Sigmoid colon (tissue), 7 donors: ENCODE results near the gene FAM184B. TPM values are rescaled to one million over a fixed set of nuclear protein-coding genes. Genes with fewer than 3 reads are reported as not detected.
"Not testable (repeated sequence)": the region's sequence is repeated elsewhere in the genome, so short reads cannot be mapped to it uniquely, and the experiment has no call there.

Experiments used
- DNase-seq: peaks from one replicate; pipeline ENCODE4 v3.0.0-alpha.2; 2019
- H3K27ac ChIP-seq, 4 donors: fragments of 200-600 bp; sonication (generic); one replicate each; pipeline ENCODE4 v1.5.1; 2016 to 2019; ENCODE audit warnings: mild to moderate bottlenecking in 1 of 4
- H3K27me3 ChIP-seq, 3 donors: fragments of 200-600 bp; sonication (generic); one replicate each; pipeline ENCODE4 v1.5.1; 2019; ENCODE audit warnings: mild to moderate bottlenecking in 1 of 3
- H3K36me3 ChIP-seq, 4 donors: fragments of 200-600 bp; sonication (generic); one replicate each; pipeline ENCODE4 v1.5.1; 2016 to 2019
- H3K4me1 ChIP-seq, 4 donors: fragments of 200-600 bp; sonication (generic); one replicate each; pipeline ENCODE4 v1.5.1; 2017 to 2019
- H3K4me3 ChIP-seq, 4 donors: fragments of 200-600 bp; sonication (generic); one replicate each; pipeline ENCODE4 v1.5.1; 2017 to 2019; ENCODE audit warnings: mild to moderate bottlenecking in 2 of 4, moderate library complexity in 1 of 4
- H3K9me3 ChIP-seq, 4 donors: fragments of 200-600 bp in 3 of 4; sonication (generic) in 3 of 4; one replicate each; pipeline versions ENCODE4 v1.5.1 to v1.6.1; 2013 to 2019
- EP300 ChIP-seq, 4 donors: sonication (generic); formaldehyde crosslinking; IDR thresholded peaks; one replicate each; pipeline ENCODE4 v1.6.1; 2017; ENCODE audit warnings: antibody characterized with exemption in 4 of 4
- POLR2A ChIP-seq, 2 donors: fragments of 450-650 bp; IDR thresholded peaks; one replicate each; pipeline ENCODE4 v1.6.1; 2016; ENCODE audit warnings: antibody characterized with exemption in 2 of 2, mild to moderate bottlenecking in 2 of 2, moderate library complexity in 2 of 2
- POLR2AphosphoS5 ChIP-seq, 4 donors: sonication (generic); formaldehyde crosslinking; IDR thresholded peaks; one replicate each; pipeline ENCODE4 v1.6.1; 2017; ENCODE audit warnings: antibody characterized with exemption in 4 of 4
- WGBS, 2 donors: extraction: QIAGEN DNeasy Blood & Tissue Kit; methylation state at CpG; one replicate each; pipeline ENCODE4 v1.1.7; 2013; 5-methylcytosine and 5-hydroxymethylcytosine counted together
- intact Hi-C: fragments of 100-400 bp; cut with DNase I; formaldehyde crosslinking; loops from one replicate; pipeline ENCODE4 v1.15.1; 2023
- polyA plus RNA-seq, 3 donors: library from polyadenylated mRNA; stranded (reverse); fragments of 200-250 nt; gene quantifications; one replicate each; pipeline ENCODE4 v1.2.3, GENCODE V29; 2013
- total RNA-seq, 4 donors: library from RNA; depleted of rRNA; stranded (reverse); fragments of >200 nt; gene quantifications; one replicate each; pipeline ENCODE4 v1.1.0, GENCODE V29; 2016
- TF ChIP-seq, protein P1 (sequence below), 4 experiments: fragments of 450-650 bp in 3 of 4; fragments of 200-600 bp in 1 of 4; IDR thresholded peaks; one replicate each; pipeline ENCODE4 v1.5.1; 2016 to 2019; ENCODE audit warnings: antibody characterized with exemption in 4 of 4, mild to moderate bottlenecking in 3 of 4, moderate library complexity in 2 of 4
- donor health status: healthy with polysubstance abuse.
- donor health status: Bipolar disorder and iron deficiency.
- donor health status: healthy.

FAM184B gene
- total and polyA plus RNA-seq, 7 donors, result under 0.01 to 0.23 (median 0.23) TPM; not detected in 4

DNA sequence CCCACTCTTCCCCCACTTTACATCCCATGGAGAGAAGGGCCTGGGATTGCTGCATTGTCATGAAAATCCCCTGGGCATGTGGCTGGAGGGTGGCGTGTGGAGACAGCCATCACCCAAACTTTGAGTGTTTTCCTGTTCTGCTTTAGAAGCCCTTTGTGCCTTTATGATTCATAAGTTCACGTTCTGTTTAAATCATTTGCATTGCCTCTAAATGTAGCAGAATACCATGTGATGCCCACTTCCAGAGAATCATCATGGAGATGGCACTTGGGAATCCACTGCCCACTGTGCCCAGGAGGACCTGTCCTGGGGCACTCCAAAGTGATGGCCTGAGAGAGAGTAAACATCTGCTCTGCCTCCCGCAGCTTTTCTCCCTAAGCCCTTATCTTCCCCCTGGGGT lies 114.2 kb downstream of the FAM184B start:
- Histone ChIP-seq H3K27ac (no peak overlapping the region), H3K27me3 (no peaks in the 10 kb centered on the region), H3K36me3 (no peaks in the 10 kb centered on the region), H3K4me1 (no peaks in the 10 kb centered on the region), H3K9me3 (peaks cover 0 to 1% (median 0%) of the 10 kb centered on the region in 4 donors), H3K4me3 (no peak overlapping the region)
- 79 to 86% methylated on average over 3 of the region's 3 CpGs for WGBS, 2 donors
- DNase-seq, result no peak
- intact Hi-C loops, result no loop called here
- TF ChIP-seq POLR2A (IDR thresholded peaks at IDR 0.05) (no peak), EP300 (IDR thresholded peaks at IDR 0.05) (no peak)
- TF ChIP-seq, protein P1, sequence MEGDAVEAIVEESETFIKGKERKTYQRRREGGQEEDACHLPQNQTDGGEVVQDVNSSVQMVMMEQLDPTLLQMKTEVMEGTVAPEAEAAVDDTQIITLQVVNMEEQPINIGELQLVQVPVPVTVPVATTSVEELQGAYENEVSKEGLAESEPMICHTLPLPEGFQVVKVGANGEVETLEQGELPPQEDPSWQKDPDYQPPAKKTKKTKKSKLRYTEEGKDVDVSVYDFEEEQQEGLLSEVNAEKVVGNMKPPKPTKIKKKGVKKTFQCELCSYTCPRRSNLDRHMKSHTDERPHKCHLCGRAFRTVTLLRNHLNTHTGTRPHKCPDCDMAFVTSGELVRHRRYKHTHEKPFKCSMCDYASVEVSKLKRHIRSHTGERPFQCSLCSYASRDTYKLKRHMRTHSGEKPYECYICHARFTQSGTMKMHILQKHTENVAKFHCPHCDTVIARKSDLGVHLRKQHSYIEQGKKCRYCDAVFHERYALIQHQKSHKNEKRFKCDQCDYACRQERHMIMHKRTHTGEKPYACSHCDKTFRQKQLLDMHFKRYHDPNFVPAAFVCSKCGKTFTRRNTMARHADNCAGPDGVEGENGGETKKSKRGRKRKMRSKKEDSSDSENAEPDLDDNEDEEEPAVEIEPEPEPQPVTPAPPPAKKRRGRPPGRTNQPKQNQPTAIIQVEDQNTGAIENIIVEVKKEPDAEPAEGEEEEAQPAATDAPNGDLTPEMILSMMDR (IDR thresholded peaks at IDR 0.05), result no peak

DNA sequence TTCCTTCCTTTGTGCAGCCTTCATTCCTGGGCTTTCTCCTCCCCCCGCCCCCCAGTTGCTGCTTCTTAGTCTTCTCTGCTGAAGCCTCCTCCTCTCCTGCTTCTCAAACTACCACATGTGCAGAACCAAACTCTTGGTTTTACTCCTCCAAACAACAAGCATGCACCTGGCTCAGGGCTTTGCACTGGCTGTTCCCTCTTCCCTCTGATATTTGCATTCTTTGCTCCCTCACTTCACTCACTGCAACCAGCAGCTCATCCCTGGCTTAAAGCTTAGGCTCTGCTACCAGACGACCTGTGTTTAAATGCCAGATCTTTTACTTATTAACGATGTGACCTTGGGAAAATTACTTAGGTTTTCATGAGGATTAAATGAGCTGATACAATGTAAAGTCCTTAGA lies 115.6 kb downstream of the FAM184B start:
- DNase-seq, result no peak
- H3K9me3 ChIP-seq, result no peaks in the 10 kb centered on the region
- H3K4me3 ChIP-seq, result no peak overlapping the region
- TF ChIP-seq, protein P1 (IDR thresholded peaks at IDR 0.05), result no peak
- TF ChIP-seq POLR2A (IDR thresholded peaks at IDR 0.05), result no peak
- TF ChIP-seq EP300 (IDR thresholded peaks at IDR 0.05), result no peak
- TF ChIP-seq POLR2AphosphoS5 (IDR thresholded peaks at IDR 0.05), result no peak
- no peaks in the 10 kb centered on the region for H3K4me1 ChIP-seq
- H3K36me3 ChIP-seq, result no peaks in the 10 kb centered on the region
- no peaks in the 10 kb centered on the region for H3K27me3 ChIP-seq
- intact Hi-C loops, result no loop called here
- 65 to 73% methylated on average over 3 of the region's 3 CpGs for WGBS, 2 donors
- H3K27ac ChIP-seq, result no peak overlapping the region

DNA sequence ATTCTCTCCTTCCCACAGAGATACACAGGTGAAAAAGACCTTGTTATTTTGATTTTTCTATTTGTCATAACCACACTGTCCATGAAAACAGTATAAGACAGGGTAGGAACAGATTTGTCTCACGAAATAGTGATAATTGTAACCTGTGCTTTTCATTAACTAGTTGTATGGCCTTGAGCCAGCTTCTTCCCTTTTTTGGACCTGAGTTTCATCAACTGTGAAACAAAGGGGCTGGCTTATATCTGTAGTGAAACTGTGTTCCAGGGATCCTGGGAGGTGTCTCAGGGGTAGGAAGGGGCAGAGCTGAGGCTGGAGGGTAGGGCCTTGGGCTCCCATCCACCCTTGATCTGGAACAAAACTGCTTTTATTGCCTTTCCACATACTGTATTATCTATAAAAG lies 116.1 kb downstream of the FAM184B start:
- Histone ChIP-seq H3K27ac (no peak overlapping the region), H3K4me3 (no peak overlapping the region), H3K4me1 (no peaks in the 10 kb centered on the region), H3K9me3 (no peaks in the 10 kb centered on the region), H3K36me3 (no peaks in the 10 kb centered on the region), H3K27me3 (no peaks in the 10 kb centered on the region)
- intact Hi-C loops, result no loop called here
- DNase-seq, result no peak
- WGBS, 2 donors, result 21 to 43% methylated on average over 1 of the region's 1 CpG
- TF ChIP-seq POLR2AphosphoS5 (IDR thresholded peaks at IDR 0.05), result no peak
- no peak for TF ChIP-seq POLR2A (IDR thresholded peaks at IDR 0.05)
- TF ChIP-seq, protein P1 (IDR thresholded peaks at IDR 0.05), result no peak
- TF ChIP-seq EP300 (IDR thresholded peaks at IDR 0.05), result no peak

DNA sequence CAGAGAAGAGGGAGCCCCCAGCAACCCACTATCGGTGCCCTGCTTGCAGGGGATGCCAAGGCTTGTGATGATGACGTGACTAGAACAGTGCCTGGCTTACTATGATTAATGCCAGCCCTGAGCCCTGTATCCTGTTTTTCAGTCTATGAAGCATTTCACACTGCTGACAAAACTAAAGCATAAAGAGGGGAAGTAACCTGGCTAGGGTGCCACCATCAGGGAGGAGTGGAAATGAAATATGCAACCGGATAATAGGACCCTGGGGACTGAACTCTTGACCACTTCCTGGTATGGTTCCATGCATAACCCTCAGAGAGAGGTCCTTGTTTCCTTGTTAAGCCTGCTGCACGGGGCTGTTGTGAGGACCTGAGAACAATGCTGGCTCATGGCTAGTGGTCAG lies 116.7 kb downstream of the FAM184B start:
- Histone ChIP-seq H3K36me3 (no peaks in the 10 kb centered on the region), H3K27me3 (no peaks in the 10 kb centered on the region), H3K4me3 (no peak overlapping the region), H3K9me3 (no peaks in the 10 kb centered on the region), H3K27ac (no peak overlapping the region), H3K4me1 (no peaks in the 10 kb centered on the region)
- 53 to 80% methylated on average over 4 of the region's 4 CpGs for WGBS, 2 donors
- no peak for TF ChIP-seq POLR2AphosphoS5 (IDR thresholded peaks at IDR 0.05)
- no peak for TF ChIP-seq EP300 (IDR thresholded peaks at IDR 0.05)
- TF ChIP-seq POLR2A (IDR thresholded peaks at IDR 0.05), result no peak
- TF ChIP-seq, protein P1 (IDR thresholded peaks at IDR 0.05), result no peak
- DNase-seq, result no peak
- intact Hi-C loops, result no loop called here

DNA sequence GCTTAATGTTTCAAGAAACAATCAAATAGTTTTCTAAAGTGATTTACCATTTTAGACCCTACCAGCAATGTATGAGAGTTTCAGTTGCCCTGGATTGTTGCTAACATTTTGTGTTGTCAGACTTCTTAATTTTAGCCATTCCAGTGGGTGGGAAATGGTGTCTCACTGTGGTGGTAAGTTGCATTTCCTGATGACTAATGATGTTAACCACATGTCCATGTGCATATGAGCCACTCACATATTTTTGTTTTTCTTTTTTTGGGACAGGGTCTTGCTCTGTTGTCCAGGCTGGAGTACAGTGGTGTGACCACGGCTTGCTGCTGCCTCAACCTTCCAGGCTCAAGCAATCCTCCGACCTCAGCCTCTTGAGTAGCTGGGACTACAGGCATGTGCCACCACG lies 118.7 kb downstream of the FAM184B start:
- H3K27me3 ChIP-seq, result no peaks in the 10 kb centered on the region
- H3K4me1 ChIP-seq, result no peaks in the 10 kb centered on the region
- intact Hi-C loops, result no loop called here
- no peaks in the 10 kb centered on the region for H3K36me3 ChIP-seq
- H3K4me3 ChIP-seq, result no peak overlapping the region
- no peak for DNase-seq
- H3K27ac ChIP-seq, result no peak overlapping the region
- no peaks in the 10 kb centered on the region for H3K9me3 ChIP-seq
- TF ChIP-seq EP300 (IDR thresholded peaks at IDR 0.05) (no peak), POLR2AphosphoS5 (IDR thresholded peaks at IDR 0.05) (no peak), POLR2A (IDR thresholded peaks at IDR 0.05) (no peak)
- TF ChIP-seq, protein P1 (IDR thresholded peaks at IDR 0.05), result no peak
- 94 to 96% methylated on average over 3 of the region's 3 CpGs for WGBS, 2 donors

DNA sequence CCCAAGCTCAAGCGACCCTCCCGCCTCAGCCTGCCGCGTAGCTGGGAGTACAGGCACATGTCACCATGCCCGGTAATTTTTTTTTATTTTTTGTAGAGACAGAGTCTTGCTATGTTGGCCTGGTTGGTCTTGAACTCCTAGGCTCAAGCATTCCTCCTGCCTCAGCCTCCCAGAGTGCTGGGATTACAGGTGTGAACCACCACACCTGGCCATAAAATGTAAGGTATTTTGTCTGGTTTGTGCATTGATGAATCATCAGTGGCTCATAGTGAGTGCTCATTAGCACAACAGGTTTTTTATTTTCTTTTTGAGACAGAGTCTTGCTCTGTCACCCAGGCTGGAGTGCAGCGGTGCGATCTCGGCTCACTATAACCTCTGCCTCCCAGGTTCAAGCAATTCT lies 122.2 kb downstream of the FAM184B start:
- H3K36me3 ChIP-seq, H3K4me1 ChIP-seq, H3K9me3 ChIP-seq, DNase-seq, H3K27me3 ChIP-seq, H3K27ac ChIP-seq, H3K4me3 ChIP-seq, intact Hi-C loops: not testable (repeated sequence)
- WGBS, 2 donors, result 97 to 99% methylated on average over 8 of the region's 8 CpGs
